LNCAP (cell line): ENCODE results near the gene XRN2.

Experiments
- CTCF ChIP-seq: fragments of 450-650 bp; IDR thresholded peaks from 2 replicates; pipeline ENCODE4 v1.5.1; 2017; ENCODE audit warnings: mild to moderate bottlenecking

The XRN2 gene

DNA sequence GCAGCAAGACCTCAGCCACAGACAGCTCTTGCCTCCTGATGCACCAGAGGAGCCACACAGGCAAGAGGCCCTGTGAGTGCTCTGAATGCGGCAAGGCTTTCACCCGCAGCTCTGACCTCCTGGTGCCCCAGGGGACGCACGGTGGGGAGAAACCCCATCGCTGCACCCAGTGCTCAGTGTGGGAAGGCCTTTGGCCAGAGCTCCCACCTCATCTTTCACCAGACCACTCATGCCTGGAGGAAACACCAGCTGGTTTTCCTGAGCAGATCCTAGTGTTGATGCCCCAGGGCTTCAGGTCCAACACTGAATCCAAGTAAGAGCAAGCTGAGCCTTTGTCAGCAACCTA is 37.0 kb upstream of the XRN2 start:
- TF ChIP-seq CTCF: no peak

DNA sequence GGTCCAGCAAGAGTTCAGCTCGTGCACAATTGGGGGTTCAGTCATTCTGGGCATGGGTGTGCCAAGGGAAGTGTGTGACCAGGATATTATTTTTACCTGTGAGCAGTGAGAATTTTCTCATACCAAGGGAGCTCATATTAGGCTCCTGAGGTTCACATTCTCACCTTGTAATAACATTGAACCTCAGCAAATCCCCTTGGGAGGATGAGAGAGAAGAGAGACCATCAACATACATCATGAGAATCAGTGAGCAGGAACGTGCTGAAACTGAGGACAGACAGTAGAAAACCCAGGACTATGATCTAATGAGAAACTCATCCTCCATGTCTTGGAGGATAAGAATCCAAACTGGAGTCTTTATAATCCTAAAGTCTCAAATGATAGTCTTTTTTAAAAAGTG is 33.4 kb upstream of the XRN2 start:
- no peak for TF ChIP-seq CTCF

DNA sequence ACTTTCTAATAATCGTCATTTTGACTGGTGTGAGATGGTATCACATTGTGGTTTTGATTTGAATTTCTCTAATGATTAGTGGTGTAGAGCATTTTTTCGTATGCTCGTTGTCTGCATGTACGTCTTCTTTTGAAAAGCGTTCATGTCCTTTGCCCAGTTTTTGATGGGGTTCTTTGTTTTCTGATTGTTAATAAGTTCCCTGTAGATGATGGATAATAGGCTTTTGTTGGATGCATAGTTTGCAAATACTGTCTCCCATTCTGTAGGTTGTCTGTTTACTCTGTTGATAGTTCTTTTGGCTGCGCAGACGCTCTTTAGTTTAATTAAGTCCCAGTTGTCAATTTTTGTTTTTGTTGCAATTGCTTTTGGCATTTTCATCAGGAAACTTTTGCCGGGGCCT is 32.3 kb upstream of the XRN2 start:
- TF ChIP-seq CTCF: no peak

DNA sequence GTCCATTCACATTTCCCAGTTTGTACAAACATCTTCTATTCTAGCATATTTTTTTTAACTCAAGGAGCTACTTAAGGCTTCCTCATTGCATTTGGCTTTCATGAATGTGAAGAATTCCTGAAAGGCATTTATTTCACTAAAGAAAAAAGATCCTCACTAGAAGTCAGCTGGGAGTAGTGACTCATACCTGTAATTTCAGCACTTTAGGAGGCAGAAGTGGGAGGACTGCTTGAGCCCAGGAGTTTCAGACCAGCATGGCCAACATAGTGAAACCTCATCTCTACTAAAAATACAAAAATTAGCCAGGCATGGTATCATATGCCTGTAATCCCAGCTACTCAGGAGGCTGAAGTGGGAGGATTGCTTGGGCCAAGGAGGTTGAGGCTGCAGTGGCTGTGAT is 30.9 kb upstream of the XRN2 start:
- no peak for TF ChIP-seq CTCF

DNA sequence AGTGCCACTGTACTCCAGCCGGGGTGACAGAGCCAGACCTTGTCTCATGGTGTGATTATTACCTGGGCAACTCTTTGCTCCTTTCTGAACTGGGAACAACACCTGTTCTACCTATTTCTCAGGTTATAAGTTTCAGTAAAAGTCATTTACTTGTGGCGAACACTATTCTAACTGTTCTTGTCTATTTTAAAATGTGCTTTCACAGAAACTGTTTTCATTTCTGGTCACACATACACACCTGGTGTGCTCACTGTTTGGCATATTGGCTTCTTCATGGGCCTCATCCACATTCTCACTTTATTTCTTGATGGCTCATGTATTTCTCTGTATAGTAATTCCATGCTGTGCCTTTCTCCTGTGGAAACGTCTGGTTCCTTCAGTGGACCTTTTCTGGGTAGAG is 30.5 kb upstream of the XRN2 start:
- no peak for TF ChIP-seq CTCF

GRCh38 chr20:21273755-21274386 is 29.3 kb upstream of the XRN2 start:
- TF ChIP-seq CTCF: no peak

DNA sequence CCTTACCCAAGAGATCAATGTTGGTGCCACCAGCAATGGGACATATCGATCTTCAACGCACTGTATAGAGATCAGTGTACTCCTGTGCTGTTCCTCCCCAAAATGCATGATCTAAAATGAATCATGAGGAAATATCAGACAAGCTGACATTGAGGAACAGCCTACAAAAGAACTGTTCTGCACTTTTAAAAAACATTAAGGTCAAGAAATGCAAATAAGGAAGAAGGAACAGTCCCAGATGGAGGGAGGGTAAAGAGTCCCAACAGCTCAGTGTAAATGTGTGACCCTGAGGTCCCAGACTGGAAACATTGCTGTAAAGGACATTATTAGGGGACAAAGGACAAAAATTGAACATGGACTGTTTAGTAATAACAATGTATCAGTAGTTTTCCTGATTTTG is 24.3 kb upstream of the XRN2 start:
- TF ChIP-seq CTCF: no peak
